GM18499 (cell line): ENCODE results near the gene NPIPB6.

Experiments
- ATAC-seq: cut with Tn5 transposase; IDR thresholded peaks from one replicate; pipeline ENCODE4 v1.9.1; 2021; ENCODE audit warnings: moderate number of reproducible peaks; ENCODE audit not compliant: insufficient read depth, unreplicated experiment

Gene NPIPB6

GRCh38 chr16:28324235-28324886 lies 38.9 kb downstream of the NPIPB6 start:
- ATAC-seq = no peak

- no peak for ATAC-seq
Measured at GRCh38 chr16:28321700-28322411, 41.5 kb downstream of the NPIPB6 start.

GRCh38 chr16:28320741-28321140 lies 42.6 kb downstream of the NPIPB6 start:
- no peak for ATAC-seq

GRCh38 chr16:28320023-28320561 lies 43.2 kb downstream of the NPIPB6 start:
- ATAC-seq = no peak

- no peak for ATAC-seq
Measured at GRCh38 chr16:28319476-28320022, 43.8 kb downstream of the NPIPB6 start.

GRCh38 chr16:28318042-28318744 lies 45.1 kb downstream of the NPIPB6 start:
- ATAC-seq = no peak

GRCh38 chr16:28317040-28317880 lies 46.0 kb downstream of the NPIPB6 start:
- no peak for ATAC-seq

GRCh38 chr16:28316054-28316453 lies 47.3 kb downstream of the NPIPB6 start:
- ATAC-seq = no peak

- ATAC-seq = no peak
Measured at GRCh38 chr16:28313587-28313986, 49.7 kb downstream of the NPIPB6 start.

GRCh38 chr16:28312327-28312726 lies 51.0 kb downstream of the NPIPB6 start:
- ATAC-seq = no peak

- no peak for ATAC-seq
Measured at GRCh38 chr16:28311913-28312312, 51.4 kb downstream of the NPIPB6 start.

GRCh38 chr16:28311413-28311812 lies 51.9 kb downstream of the NPIPB6 start:
- no peak for ATAC-seq

GRCh38 chr16:28310796-28311195 lies 52.5 kb downstream of the NPIPB6 start:
- ATAC-seq = no peak

GRCh38 chr16:28309811-28310311 lies 53.4 kb downstream of the NPIPB6 start:
- no peak for ATAC-seq

GRCh38 chr16:28308794-28309584 lies 54.3 kb downstream of the NPIPB6 start:
- ATAC-seq = no peak

GRCh38 chr16:28307936-28308335 lies 55.4 kb downstream of the NPIPB6 start:
- ATAC-seq = no peak

GRCh38 chr16:28304214-28304613 lies 59.1 kb downstream of the NPIPB6 start:
- no peak for ATAC-seq

GRCh38 chr16:28303132-28303531 lies 60.2 kb downstream of the NPIPB6 start:
- ATAC-seq = no peak

- ATAC-seq = no peak
Measured at GRCh38 chr16:28301620-28302019, 61.7 kb downstream of the NPIPB6 start.
